ENCODE data around the gene CEP76.

- TF ChIP-seq, protein P1, sequence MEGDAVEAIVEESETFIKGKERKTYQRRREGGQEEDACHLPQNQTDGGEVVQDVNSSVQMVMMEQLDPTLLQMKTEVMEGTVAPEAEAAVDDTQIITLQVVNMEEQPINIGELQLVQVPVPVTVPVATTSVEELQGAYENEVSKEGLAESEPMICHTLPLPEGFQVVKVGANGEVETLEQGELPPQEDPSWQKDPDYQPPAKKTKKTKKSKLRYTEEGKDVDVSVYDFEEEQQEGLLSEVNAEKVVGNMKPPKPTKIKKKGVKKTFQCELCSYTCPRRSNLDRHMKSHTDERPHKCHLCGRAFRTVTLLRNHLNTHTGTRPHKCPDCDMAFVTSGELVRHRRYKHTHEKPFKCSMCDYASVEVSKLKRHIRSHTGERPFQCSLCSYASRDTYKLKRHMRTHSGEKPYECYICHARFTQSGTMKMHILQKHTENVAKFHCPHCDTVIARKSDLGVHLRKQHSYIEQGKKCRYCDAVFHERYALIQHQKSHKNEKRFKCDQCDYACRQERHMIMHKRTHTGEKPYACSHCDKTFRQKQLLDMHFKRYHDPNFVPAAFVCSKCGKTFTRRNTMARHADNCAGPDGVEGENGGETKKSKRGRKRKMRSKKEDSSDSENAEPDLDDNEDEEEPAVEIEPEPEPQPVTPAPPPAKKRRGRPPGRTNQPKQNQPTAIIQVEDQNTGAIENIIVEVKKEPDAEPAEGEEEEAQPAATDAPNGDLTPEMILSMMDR (IDR thresholded peaks at IDR 0.05; ENCODE audit: insufficient read depth, low read depth, low read length) = no peak
- TF ChIP-seq EZH2 (IDR thresholded peaks at IDR 0.05; ENCODE audit: insufficient read depth, low read length) = no peak
These were observed 23.8 kb upstream of the CEP76 start for GRCh38 chr18:12726331-12726730.
